Measurements from ENCODE around the gene SNAPC2. TPM values are rescaled to one million over a fixed set of nuclear protein-coding genes. Genes with fewer than 3 reads are reported as not detected.

Gene SNAPC2
- total and polyA plus RNA-seq, 12 donors: 5.7 to 26.1 (median 9.5) TPM

GRCh38 chr19:7911508-7912143 is 8.5 kb upstream of the SNAPC2 start:
- no peak for ATAC-seq
- no peak for DNase-seq
- Histone ChIP-seq H3K4me1 (peaks cover 0 to 37% (median 25%) of the 10 kb centered on the region in 9 donors), H3K27ac (no peak overlapping the region), H3K9me3 (no peaks in the 10 kb centered on the region), H3K36me3 (peaks cover 4 to 60% (median 33%) of the 10 kb centered on the region in 9 donors), H3K4me3 (no peak overlapping the region), H3K27me3 (peaks cover 9 to 33% (median 22%) of the 10 kb centered on the region in 7 donors)
- TF ChIP-seq CTCF (IDR thresholded peaks at IDR 0.05): no peak
- intact Hi-C loops (cut with DNase I): no loop called here
- WGBS, 2 donors: 90 to 91% methylated on average over 18 of the region's 18 CpGs

GRCh38 chr19:7912144-7912696 is 7.9 kb upstream of the SNAPC2 start:
- DNase-seq (no peak), ATAC-seq (no peak)
- TF ChIP-seq CTCF (IDR thresholded peaks at IDR 0.05): no peak
- Histone ChIP-seq H3K36me3 (peaks cover 4 to 54% (median 33%) of the 10 kb centered on the region in 9 donors), H3K9me3 (no peaks in the 10 kb centered on the region), H3K27me3 (peaks cover 11 to 39% (median 28%) of the 10 kb centered on the region in 7 donors), H3K27ac (no peak overlapping the region), H3K4me1 (peaks cover under 1 to 35% (median 24%) of the 10 kb centered on the region in 9 donors), H3K4me3 (no peak overlapping the region)
- intact Hi-C loops (cut with DNase I): no loop called here
- WGBS, 2 donors: 88 to 90% methylated on average over 30 to 31 of the region's 31 CpGs

GRCh38 chr19:7912697-7913564 is 7.2 kb upstream of the SNAPC2 start:
- Histone ChIP-seq H3K27me3 (peaks cover 11 to 46% (median 35%) of the 10 kb centered on the region in 7 donors), H3K4me1 (peaks cover 4 to 35% (median 24%) of the 10 kb centered on the region in 9 donors), H3K36me3 (peaks cover 4 to 50% (median 33%) of the 10 kb centered on the region in 9 donors), H3K4me3 (no peak overlapping the region), H3K9me3 (no peaks in the 10 kb centered on the region), H3K27ac (no peak overlapping the region)
- ATAC-seq: no peak
- intact Hi-C loops (cut with DNase I): no loop called here
- TF ChIP-seq CTCF (IDR thresholded peaks at IDR 0.05): no peak
- DNase-seq: no peak
- WGBS, 2 donors: 94 to 95% methylated on average over 39 of the region's 39 CpGs

GRCh38 chr19:7913652-7914051 is 6.5 kb upstream of the SNAPC2 start:
- 90% methylated on average over 10 of the region's 10 CpGs for WGBS, 2 donors
- no peak overlapping the region for H3K27ac ChIP-seq
- no peak for TF ChIP-seq CTCF (IDR thresholded peaks at IDR 0.05)
- peaks cover 4 to 34% (median 24%) of the 10 kb centered on the region in 9 donors for H3K4me1 ChIP-seq
- H3K4me3 ChIP-seq: no peak overlapping the region
- no peaks in the 10 kb centered on the region for H3K9me3 ChIP-seq
- no peak for DNase-seq
- H3K27me3 ChIP-seq: peaks cover 11 to 51% (median 42%) of the 10 kb centered on the region in 7 donors
- no peak for ATAC-seq
- peaks cover 4 to 50% (median 33%) of the 10 kb centered on the region in 9 donors for H3K36me3 ChIP-seq
- intact Hi-C loops (cut with DNase I): no loop called here

Data from heart right ventricle (tissue), 16 donors.